Kidney (tissue), 14 donors: ENCODE data around the gene RP2. TPM values are rescaled to one million over a fixed set of nuclear protein-coding genes. Genes with fewer than 3 reads are reported as not detected.

ENCODE experiments used
- DNase-seq, 5 donors: peaks; one replicate each; pipeline ENCODE4 v3.0.0-alpha.2; 2013 to 2020
- FAIRE-seq: peaks from 2 replicates; lab custom pipeline; 2012; peaks lifted over from hg19 to GRCh38; lab: Jason Lieb, UNC
- H3K27ac ChIP-seq, 2 donors: one replicate each; pipeline ENCODE4 v1.7.0; 2013; ENCODE audit warnings: low read depth in 2 of 2, low read length in 2 of 2, inconsistent platforms in 1 of 2
- H3K27me3 ChIP-seq: one replicate; pipeline ENCODE4 v1.7.1; 2013; ENCODE audit warnings: low read length, inconsistent platforms; ENCODE audit not compliant: control insufficient read depth, insufficient read depth
- H3K36me3 ChIP-seq, 3 donors: one replicate each; pipeline versions ENCODE4 v1.7.0 to v1.7.1; 2013; ENCODE audit warnings: low read length in 3 of 3, control low read depth in 1 of 3, inconsistent platforms in 1 of 3; ENCODE audit not compliant: insufficient read depth in 3 of 3, control insufficient read depth in 2 of 3
- H3K4me1 ChIP-seq, 3 donors: one replicate each; pipeline versions ENCODE4 v1.7.0 to v1.7.1; 2013; ENCODE audit warnings: low read length in 3 of 3, inconsistent platforms in 1 of 3, low read depth in 1 of 3; ENCODE audit not compliant: control insufficient read depth in 2 of 3, insufficient read depth in 2 of 3
- H3K4me3 ChIP-seq, 3 donors: one replicate each; pipeline versions ENCODE4 v1.7.0 to v1.8.1; 2013; ENCODE audit warnings: low read length in 3 of 3, control low read depth in 1 of 3, inconsistent platforms in 1 of 3
- H3K9ac ChIP-seq, 3 donors: one replicate each; pipeline versions ENCODE4 v1.7.0 to v1.7.1; 2013; ENCODE audit warnings: low read length in 3 of 3, control low read depth in 1 of 3, inconsistent platforms in 1 of 3
- H3K9me3 ChIP-seq, 3 donors: one replicate each; pipeline versions ENCODE4 v1.7.0 to v1.7.1; 2013; ENCODE audit warnings: low read length in 3 of 3, control low read depth in 1 of 3, inconsistent platforms in 1 of 3; ENCODE audit not compliant: control insufficient read depth in 2 of 3, insufficient read depth in 1 of 3
- CTCF ChIP-seq: IDR thresholded peaks from 3 replicates; pipeline ENCODE4 v1.5.1; 2012; ENCODE audit warnings: mild to moderate bottlenecking, moderate library complexity, borderline replicate concordance; ENCODE audit not compliant: insufficient read depth; ENCODE audit errors: extremely low read depth
- intact Hi-C: fragments of 100-400 bp; cut with DNase I; formaldehyde crosslinking; loops from one replicate; pipeline ENCODE4 v1.11.1; 2022
- polyA plus RNA-seq: library from polyadenylated mRNA; stranded (reverse); fragments of 350-450 nt; fragmentation: Illumina TruSeq; extraction: RNeasy Lipid Tissue Mini Kit (QIAGEN cat#74804); gene quantifications from one replicate; pipeline ENCODE4 v1.2.3, GENCODE V29; 2014; ENCODE audit warnings: low read depth, low replicate concordance; ENCODE audit not compliant: insufficient read depth
- total RNA-seq: library from RNA; stranded (reverse); fragmentation: NEBNext Ultra II Directional; extraction: Animal tissue kit (Norgen Biotek cat#: 25700); gene quantifications from one replicate; pipeline ENCODE4 v1.2.1, GENCODE V29; 2021
- donor health status: control.
- donor health status: control.
- donor health status: control.
- donor health status: control.
- donor health status: control.
- donor health status: DM: yes; HTN: yes; CAD: no.
- donor health status: Normal renal cell carcinoma (clear cell type).

RP2 gene
- total and polyA plus RNA-seq, 2 donors from 2014 or later = 2.8 to 10.0 TPM

GRCh38 chrX:46840946-46841345 is 4.1 kb downstream of the RP2 start:
- FAIRE-seq (no peak), DNase-seq (no peak)
- no peak overlapping the region for H3K9ac ChIP-seq
- no peak overlapping the region for H3K4me3 ChIP-seq
- H3K36me3 ChIP-seq = no peaks in the 10 kb centered on the region
- TF ChIP-seq CTCF = no peak
- intact Hi-C loops = no loop called here
- H3K27me3 ChIP-seq = no peaks in the 10 kb centered on the region
- H3K9me3 ChIP-seq = no peaks in the 10 kb centered on the region
- no peaks in the 10 kb centered on the region for H3K4me1 ChIP-seq
- H3K27ac ChIP-seq = no peak overlapping the region

- H3K9me3 ChIP-seq = no peaks in the 10 kb centered on the region
- H3K4me3 ChIP-seq = no peak overlapping the region
- H3K9ac ChIP-seq = no peak overlapping the region
- DNase-seq = no peak
- no peaks in the 10 kb centered on the region for H3K27me3 ChIP-seq
- no peak overlapping the region for H3K27ac ChIP-seq
- H3K36me3 ChIP-seq = no peaks in the 10 kb centered on the region
- no peak for FAIRE-seq
- no peaks in the 10 kb centered on the region for H3K4me1 ChIP-seq
- TF ChIP-seq CTCF = no peak
- intact Hi-C loops = no loop called here
Measured at GRCh38 chrX:46841346-46841745, 4.5 kb downstream of the RP2 start.

GRCh38 chrX:46844913-46845312 is 8.1 kb downstream of the RP2 start:
- H3K9me3 ChIP-seq = no peaks in the 10 kb centered on the region
- intact Hi-C loops = no loop called here
- DNase-seq = no peak
- no peak overlapping the region for H3K27ac ChIP-seq
- no peaks in the 10 kb centered on the region for H3K36me3 ChIP-seq
- no peak overlapping the region for H3K9ac ChIP-seq
- FAIRE-seq = no peak
- H3K4me3 ChIP-seq = no peak overlapping the region
- no peak for TF ChIP-seq CTCF
- no peaks in the 10 kb centered on the region for H3K27me3 ChIP-seq
- H3K4me1 ChIP-seq = no peaks in the 10 kb centered on the region

GRCh38 chrX:46849933-46850332 is 13.1 kb downstream of the RP2 start:
- Histone ChIP-seq H3K4me1 (no peaks in the 10 kb centered on the region), H3K27me3 (no peaks in the 10 kb centered on the region), H3K36me3 (no peaks in the 10 kb centered on the region), H3K9ac (no peak overlapping the region), H3K27ac (no peak overlapping the region), H3K9me3 (no peaks in the 10 kb centered on the region), H3K4me3 (no peak overlapping the region)
- no peak for FAIRE-seq
- DNase-seq = no peak
- intact Hi-C loops = no loop called here
- TF ChIP-seq CTCF = no peak
